ENCODE data around the gene PPP1R3F.
"Not testable (repeated sequence)": the region's sequence is repeated elsewhere in the genome, so short reads cannot be mapped to it uniquely, and the experiment has no call there.

Gene PPP1R3F

GRCh38 chrX:49292400-49293362 is 23.1 kb downstream of the PPP1R3F start:
- FAIRE-seq: no peak
- no peak for DNase-seq (ENCODE audit: insufficient read length, low spot score)
- TF ChIP-seq, protein P1, sequence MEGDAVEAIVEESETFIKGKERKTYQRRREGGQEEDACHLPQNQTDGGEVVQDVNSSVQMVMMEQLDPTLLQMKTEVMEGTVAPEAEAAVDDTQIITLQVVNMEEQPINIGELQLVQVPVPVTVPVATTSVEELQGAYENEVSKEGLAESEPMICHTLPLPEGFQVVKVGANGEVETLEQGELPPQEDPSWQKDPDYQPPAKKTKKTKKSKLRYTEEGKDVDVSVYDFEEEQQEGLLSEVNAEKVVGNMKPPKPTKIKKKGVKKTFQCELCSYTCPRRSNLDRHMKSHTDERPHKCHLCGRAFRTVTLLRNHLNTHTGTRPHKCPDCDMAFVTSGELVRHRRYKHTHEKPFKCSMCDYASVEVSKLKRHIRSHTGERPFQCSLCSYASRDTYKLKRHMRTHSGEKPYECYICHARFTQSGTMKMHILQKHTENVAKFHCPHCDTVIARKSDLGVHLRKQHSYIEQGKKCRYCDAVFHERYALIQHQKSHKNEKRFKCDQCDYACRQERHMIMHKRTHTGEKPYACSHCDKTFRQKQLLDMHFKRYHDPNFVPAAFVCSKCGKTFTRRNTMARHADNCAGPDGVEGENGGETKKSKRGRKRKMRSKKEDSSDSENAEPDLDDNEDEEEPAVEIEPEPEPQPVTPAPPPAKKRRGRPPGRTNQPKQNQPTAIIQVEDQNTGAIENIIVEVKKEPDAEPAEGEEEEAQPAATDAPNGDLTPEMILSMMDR (IDR thresholded peaks at IDR 0.05; ENCODE audit: insufficient read depth, missing control alignments): no peak

DNA sequence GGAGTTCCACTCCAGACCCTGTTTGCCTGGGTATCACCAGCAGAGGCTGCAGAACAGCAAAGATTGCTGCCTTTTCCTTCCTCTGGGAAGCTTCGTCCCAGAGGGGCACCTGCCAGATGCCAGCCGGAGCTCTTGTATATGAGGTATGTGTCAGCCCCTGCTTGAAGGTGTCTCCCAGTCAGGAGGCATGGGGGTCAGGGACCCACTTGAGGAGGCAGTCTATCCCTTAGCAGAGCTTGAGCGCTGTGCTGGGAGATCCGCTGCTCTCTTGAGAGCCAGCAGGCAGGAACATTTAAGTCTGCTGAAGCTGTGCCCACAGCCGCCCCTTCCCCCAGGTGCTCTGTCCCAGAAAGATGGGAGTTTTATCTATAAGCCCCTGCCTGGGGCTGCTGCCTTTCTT is 29.7 kb downstream of the PPP1R3F start:
- not testable (repeated sequence) for DNase-seq (ENCODE audit: insufficient read length, low spot score); FAIRE-seq

DNA sequence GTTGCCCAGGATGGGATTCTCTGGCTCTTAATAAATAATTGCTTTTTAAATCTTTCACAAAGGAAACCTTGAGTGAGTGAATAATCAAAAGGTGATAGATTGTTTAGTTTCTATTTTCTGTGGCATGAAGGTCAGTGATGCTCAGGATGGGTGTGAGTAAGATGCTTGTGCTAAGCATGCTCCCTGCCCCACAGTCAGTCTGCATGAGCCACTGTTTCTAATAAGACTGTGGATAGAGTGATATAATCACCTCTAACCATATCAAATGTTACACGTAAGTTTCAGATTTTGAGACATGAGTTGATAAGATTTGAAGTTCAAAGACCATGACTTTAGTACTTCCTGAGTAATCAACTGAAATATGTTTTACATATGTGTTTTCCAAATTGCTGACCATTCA is 31.1 kb downstream of the PPP1R3F start:
- DNase-seq (ENCODE audit: insufficient read length, low spot score) (no peak), FAIRE-seq (no peak)
- TF ChIP-seq, protein P1 (IDR thresholded peaks at IDR 0.05; ENCODE audit: insufficient read depth, missing control alignments): no peak

GRCh38 chrX:49303346-49303745 is 33.8 kb downstream of the PPP1R3F start, which contains the start of gene GAGE10:
Gene GAGE10, plus strand, starts transcription at chrX:49303646. Its CDS starts 1,214 bp downstream, at chrX:49304860.
- FAIRE-seq: no peak
- TF ChIP-seq, protein P1 (IDR thresholded peaks at IDR 0.05; ENCODE audit: insufficient read depth, missing control alignments): no peak

DNA sequence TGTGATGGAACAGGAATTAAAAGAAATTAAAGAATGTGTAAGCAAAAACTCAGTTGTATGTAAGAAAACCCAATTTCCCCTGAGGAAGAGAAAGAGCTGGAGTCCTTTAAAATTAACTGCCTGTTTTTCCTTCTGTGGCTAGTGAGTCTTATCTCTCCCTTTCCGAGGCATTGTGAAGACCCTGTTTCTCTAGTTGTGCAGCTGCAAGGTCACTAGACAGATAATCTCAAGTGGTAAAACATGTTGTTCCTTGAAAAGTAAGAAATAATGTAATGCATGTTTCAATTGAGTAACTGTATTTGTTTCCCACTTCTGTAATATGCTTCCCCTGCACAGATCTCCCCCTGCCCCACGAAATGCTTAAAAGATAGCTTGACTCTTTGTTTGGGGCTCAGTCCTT is 38.2 kb downstream of the PPP1R3F start:
- FAIRE-seq; DNase-seq (ENCODE audit: insufficient read length, low spot score): not testable (repeated sequence)

More at GRCh38 chrX:49303346-49303745, 33.8 kb downstream of the PPP1R3F start, which contains the start of gene GAGE10:
- no peak for DNase-seq (ENCODE audit: insufficient read length, low spot score)

GRCh38 chrX:49308604-49309269 is 39.1 kb downstream of the PPP1R3F start:
- DNase-seq (ENCODE audit: insufficient read length, low spot score) (no peak), FAIRE-seq (no peak)
- TF ChIP-seq, protein P1 (IDR thresholded peaks at IDR 0.05; ENCODE audit: insufficient read depth, missing control alignments): no peak

DNA sequence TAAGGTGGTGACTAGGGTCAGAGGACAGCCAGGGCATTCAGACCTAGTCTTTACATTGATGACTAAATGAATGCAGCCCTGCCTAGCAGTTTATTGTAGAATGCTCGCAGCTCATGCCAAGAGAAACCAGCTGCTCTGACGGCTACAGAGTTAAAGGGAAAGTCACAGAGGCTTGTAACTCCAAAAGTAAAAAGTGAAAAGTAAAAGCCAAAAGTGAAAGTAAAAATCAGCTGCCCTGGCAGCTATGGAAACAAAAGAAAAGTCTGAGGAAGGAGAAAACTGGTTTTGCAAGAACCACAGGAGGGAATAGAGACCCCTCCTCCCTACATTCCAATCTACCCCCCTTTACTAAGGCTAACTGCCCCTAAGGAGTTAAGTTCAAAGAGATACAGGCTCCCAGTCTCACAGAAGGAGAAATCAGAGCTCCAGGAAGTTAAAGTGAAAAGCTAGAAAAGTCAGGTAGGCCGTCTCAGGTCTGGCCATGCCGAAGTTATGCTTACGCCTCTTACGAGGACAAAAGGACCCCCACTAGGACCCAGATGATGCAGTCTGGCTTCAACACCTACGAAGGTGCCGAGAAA is 39.9 kb downstream of the PPP1R3F start:
- FAIRE-seq (no peak), DNase-seq (ENCODE audit: insufficient read length, low spot score) (no peak)
- TF ChIP-seq, protein P1 (IDR thresholded peaks at IDR 0.05; ENCODE audit: insufficient read depth, missing control alignments): no peak

Data from D721Med (cell line).